ENCODE data around the gene MAPKAPK3. TPM values are rescaled to one million over a fixed set of nuclear protein-coding genes. Genes with fewer than 3 reads are reported as not detected.

The MAPKAPK3 gene
- total RNA-seq, 1 donor from 2014 or later = 10.7 TPM

DNA sequence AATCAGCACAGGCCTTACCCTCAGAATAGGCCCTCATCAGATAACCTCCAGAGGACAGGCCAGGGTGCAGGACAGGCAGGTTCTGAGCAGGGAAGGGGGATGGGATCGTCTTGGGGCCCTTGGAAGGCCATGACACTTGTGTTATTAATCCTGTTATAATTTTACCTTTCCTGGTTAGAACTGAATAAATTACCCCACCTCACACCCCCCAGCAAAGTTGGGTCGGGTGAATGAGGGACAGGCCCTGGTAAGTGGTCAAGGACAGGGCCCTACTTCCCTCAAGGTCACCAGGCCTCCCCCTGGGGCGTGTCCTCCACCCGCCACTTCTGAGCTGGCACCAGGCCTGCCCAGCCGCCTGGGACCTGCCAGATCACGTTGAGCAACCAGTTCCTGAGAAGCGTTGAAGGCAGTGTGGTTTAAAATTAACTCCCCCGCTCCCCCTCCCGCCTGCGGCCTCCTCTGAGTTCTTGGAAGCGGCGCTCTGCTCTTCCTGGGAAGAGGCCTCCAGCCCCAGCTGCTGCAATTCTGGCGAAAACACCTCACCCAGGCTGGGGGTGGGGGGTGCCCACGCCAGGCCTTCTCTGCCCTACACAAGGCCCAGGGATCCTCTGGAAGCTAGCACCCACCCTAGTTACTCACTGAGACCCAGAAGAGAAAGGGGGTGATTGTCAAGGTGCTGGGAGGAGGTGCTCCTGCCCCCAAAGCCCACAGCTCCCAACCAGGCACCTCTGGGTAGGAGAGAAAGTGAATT lies 15.9 kb upstream of the MAPKAPK3 start:
- Mint-ChIP-seq H3K27ac (ENCODE audit: unreplicated experiment) (no peak overlapping the region), H3K27me3 (ENCODE audit: unreplicated experiment) (peaks cover 2% of the 10 kb centered on the region), H3K4me3 (ENCODE audit: unreplicated experiment) (no peak overlapping the region), H3K4me1 (ENCODE audit: low read depth, unreplicated experiment) (no peaks in the 10 kb centered on the region), H3K36me3 (ENCODE audit: unreplicated experiment) (no peaks in the 10 kb centered on the region), H3K9me3 (ENCODE audit: unreplicated experiment) (no peaks in the 10 kb centered on the region)
- DNase-seq = no peak
- TF ChIP-seq, protein P1, sequence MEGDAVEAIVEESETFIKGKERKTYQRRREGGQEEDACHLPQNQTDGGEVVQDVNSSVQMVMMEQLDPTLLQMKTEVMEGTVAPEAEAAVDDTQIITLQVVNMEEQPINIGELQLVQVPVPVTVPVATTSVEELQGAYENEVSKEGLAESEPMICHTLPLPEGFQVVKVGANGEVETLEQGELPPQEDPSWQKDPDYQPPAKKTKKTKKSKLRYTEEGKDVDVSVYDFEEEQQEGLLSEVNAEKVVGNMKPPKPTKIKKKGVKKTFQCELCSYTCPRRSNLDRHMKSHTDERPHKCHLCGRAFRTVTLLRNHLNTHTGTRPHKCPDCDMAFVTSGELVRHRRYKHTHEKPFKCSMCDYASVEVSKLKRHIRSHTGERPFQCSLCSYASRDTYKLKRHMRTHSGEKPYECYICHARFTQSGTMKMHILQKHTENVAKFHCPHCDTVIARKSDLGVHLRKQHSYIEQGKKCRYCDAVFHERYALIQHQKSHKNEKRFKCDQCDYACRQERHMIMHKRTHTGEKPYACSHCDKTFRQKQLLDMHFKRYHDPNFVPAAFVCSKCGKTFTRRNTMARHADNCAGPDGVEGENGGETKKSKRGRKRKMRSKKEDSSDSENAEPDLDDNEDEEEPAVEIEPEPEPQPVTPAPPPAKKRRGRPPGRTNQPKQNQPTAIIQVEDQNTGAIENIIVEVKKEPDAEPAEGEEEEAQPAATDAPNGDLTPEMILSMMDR (IDR thresholded peaks at IDR 0.05; ENCODE audit: partially characterized antibody, unreplicated experiment) = no peak

DNA sequence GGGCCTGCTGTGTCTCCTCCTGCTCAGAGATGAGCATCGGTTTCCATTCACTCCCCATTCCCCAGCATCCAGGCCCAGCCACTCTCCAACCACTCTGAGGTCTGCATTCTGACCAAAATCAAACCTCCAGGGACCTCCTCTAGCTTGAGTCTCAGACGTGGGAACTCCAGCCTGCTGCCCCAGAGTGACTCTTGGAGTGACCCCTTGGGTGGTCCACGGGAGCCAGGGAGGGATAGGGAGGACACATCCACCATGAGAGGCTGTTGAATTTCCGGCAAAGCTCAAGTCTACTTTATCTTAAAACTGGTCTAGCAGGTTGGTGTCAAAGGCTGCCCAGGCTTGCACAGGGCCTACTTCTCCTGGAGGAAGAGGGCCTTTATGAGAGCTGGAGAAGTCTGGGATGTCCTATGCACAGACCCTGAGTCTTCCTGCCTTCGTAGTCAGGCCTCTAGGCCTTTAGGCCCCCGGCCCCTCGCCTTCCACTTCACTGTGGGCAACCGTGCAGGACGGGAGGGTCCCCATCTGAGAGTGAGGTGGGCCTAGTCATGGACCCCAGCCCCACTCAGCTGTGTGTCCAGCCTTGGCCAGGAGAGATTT lies 14.3 kb upstream of the MAPKAPK3 start:
- Mint-ChIP-seq H3K27me3 (ENCODE audit: unreplicated experiment) (peaks cover 2% of the 10 kb centered on the region), H3K9me3 (ENCODE audit: unreplicated experiment) (no peaks in the 10 kb centered on the region), H3K36me3 (ENCODE audit: unreplicated experiment) (no peaks in the 10 kb centered on the region), H3K27ac (ENCODE audit: unreplicated experiment) (no peak overlapping the region), H3K4me3 (ENCODE audit: unreplicated experiment) (peak overlapping the region; percentile 1), H3K4me1 (ENCODE audit: low read depth, unreplicated experiment) (no peaks in the 10 kb centered on the region)
- TF ChIP-seq, protein P1 (IDR thresholded peaks at IDR 0.05; ENCODE audit: partially characterized antibody, unreplicated experiment) = no peak
- no peak for DNase-seq

DNA sequence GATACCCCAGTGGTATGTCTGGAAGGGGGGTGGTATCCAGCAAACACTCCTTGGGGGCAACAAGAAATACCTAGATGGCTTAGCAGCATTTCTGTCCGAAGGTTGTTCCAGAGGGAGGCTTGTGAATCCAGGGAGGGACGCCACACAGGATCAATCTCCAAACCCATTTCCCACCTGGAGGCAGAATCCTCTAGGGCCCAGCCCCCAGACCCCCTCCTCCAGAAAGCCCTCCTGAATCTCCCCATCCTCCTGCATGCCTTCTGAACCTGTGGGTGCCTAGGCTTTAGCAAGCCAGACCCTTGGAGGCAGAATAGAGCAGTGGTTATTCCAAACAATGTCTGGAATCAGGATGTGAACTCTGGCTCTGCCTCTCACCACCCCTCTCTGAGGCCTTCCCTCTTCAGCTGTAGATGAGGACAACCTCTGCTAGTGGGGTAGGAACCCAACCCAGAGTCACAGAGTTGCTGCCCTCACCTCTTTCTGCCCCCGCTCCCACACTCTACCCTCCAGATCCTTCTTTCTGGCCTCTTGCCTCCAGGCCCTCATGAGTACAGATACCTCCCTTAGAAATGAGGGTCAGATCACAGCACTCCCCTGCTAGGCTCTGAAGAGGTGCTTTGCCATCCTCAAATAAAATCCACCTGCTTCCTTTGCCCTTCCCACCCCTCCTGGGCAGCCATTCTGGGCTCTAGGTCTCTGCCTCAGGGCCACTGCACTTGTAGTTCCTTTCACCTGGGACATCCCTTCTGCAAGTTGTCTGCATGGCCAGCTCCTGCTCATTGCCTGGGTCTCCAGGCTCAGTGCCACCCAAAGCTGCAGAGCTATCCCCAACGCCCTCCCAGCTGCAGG lies 13.5 kb upstream of the MAPKAPK3 start:
- TF ChIP-seq, protein P1 (IDR thresholded peaks at IDR 0.05; ENCODE audit: partially characterized antibody, unreplicated experiment) = no peak
- H3K36me3 Mint-ChIP-seq (ENCODE audit: unreplicated experiment) = no peaks in the 10 kb centered on the region
- no peak for DNase-seq
- peaks cover 2% of the 10 kb centered on the region for H3K27me3 Mint-ChIP-seq (ENCODE audit: unreplicated experiment)
- H3K27ac Mint-ChIP-seq (ENCODE audit: unreplicated experiment) = no peak overlapping the region
- no peak overlapping the region for H3K4me3 Mint-ChIP-seq (ENCODE audit: unreplicated experiment)
- no peaks in the 10 kb centered on the region for H3K9me3 Mint-ChIP-seq (ENCODE audit: unreplicated experiment)
- no peaks in the 10 kb centered on the region for H3K4me1 Mint-ChIP-seq (ENCODE audit: low read depth, unreplicated experiment)

DNA sequence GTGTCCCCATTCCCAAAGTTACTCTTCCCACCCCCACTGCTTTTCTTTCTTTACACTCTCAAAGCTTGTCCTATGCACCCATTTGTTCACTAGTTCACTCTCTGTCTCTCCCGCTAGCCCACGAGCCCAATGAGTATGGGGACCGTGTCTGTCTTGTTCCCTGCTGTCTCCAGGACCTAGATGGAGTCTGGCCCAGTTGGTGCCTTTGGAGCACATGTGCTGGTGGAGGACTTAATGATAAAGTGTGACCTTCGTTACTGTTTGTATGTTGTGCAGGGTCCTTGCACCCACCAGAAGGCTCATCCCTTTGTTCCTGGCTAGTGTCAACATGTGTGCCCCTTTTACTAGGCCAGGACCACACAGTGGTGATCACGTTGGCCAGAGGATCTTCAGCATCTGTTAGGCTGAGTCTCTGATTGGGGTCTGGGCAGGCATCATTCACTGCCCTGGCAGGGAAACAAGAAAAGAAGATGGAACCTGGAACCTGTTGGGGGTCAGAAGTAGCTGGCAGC lies 12.8 kb upstream of the MAPKAPK3 start:
- Mint-ChIP-seq H3K27me3 (ENCODE audit: unreplicated experiment) (peaks cover 2% of the 10 kb centered on the region), H3K9me3 (ENCODE audit: unreplicated experiment) (peaks cover 2% of the 10 kb centered on the region), H3K4me3 (ENCODE audit: unreplicated experiment) (no peak overlapping the region), H3K36me3 (ENCODE audit: unreplicated experiment) (no peaks in the 10 kb centered on the region), H3K27ac (ENCODE audit: unreplicated experiment) (no peak overlapping the region), H3K4me1 (ENCODE audit: low read depth, unreplicated experiment) (no peaks in the 10 kb centered on the region)
- TF ChIP-seq, protein P1 (IDR thresholded peaks at IDR 0.05; ENCODE audit: partially characterized antibody, unreplicated experiment) = no peak
- DNase-seq = no peak

All from glutamatergic neuron (in vitro differentiated cells).